K562 (cell line): ENCODE measurements around the gene TARP.

Source experiments
- ATAC-seq: fragments of 200-7000 bp; cut with Tn5 transposase; 3 replicates; pipeline ENCODE4 v1.9.1; 2020; ENCODE audit warnings: moderate library complexity
- BruUV-seq: library from RNA; stranded (reverse); fragments of 400-500 nt; replicated peaks from 2 replicates; lab custom pipeline; 2021; lab: Mats Ljungman, UMichigan
- CTCF ChIA-PET: fragments of 300-600 bp; formaldehyde crosslinking; extraction: SDS; loops from one replicate; lab custom pipeline; 2021; ENCODE audit warnings: low intra/inter-chr PET ratio; lab: Yijun Ruan, JAX
- POLR2A ChIA-PET: fragments of 300-600, 350-650 bp; sonication (Branson Sonifier 250); formaldehyde crosslinking; extraction: SDS; loops from one replicate; lab custom pipeline; 2021; ENCODE audit warnings: antibody characterized with exemption, inconsistent platforms; lab: Yijun Ruan, JAX
- DNase-seq, 4 experiments: peaks; one replicate each; pipeline versions ENCODE4 v3.0.0 to v3.0.0-alpha.2; 2011 to 2018; ENCODE audit warnings: low spot score in 3 of 4, mixed read lengths in 3 of 4; ENCODE audit errors: extremely low read depth in 1 of 4
- FAIRE-seq: peaks from 2 replicates; lab custom pipeline; 2011; peaks lifted over from hg19 to GRCh38; lab: Jason Lieb, UNC
- H2AFZ ChIP-seq: 2 replicates; pipeline ENCODE4 v1.6.0; 2011; ENCODE audit warnings: low read depth, low read length, control low read depth, inconsistent platforms
- H3K27ac ChIP-seq: fragments of 200-600 bp; 3 replicates; pipeline ENCODE4 v1.8.0; 2011; ENCODE audit warnings: low read depth, mild to moderate bottlenecking, control low read depth, inconsistent platforms, low read length, moderate library complexity, mixed read lengths; ENCODE audit errors: extremely low read depth
- H3K27me3 ChIP-seq, 2 experiments: fragments of 300-600 bp in 1 of 2; 2 replicates in 1 of 2; 3 replicates in 1 of 2; pipeline versions ENCODE4 v1.6.0 to v1.8.0; 2011; ENCODE audit warnings: inconsistent platforms in 2 of 2, low read length in 2 of 2, mild to moderate bottlenecking in 1 of 2, mixed read lengths in 1 of 2, moderate library complexity in 1 of 2; ENCODE audit not compliant: control insufficient read depth in 2 of 2, insufficient read depth in 2 of 2
- H3K36me3 ChIP-seq: fragments of 300-600 bp; 3 replicates; pipeline ENCODE4 v1.8.0; 2011; ENCODE audit warnings: mild to moderate bottlenecking, low read length, inconsistent platforms; ENCODE audit not compliant: control insufficient read depth, insufficient read depth
- H3K4me1 ChIP-seq, 2 experiments: fragments of 200-600 bp in 1 of 2; replicated peaks in 1 of 2; 2 replicates in 1 of 2; 3 replicates in 1 of 2; pipeline versions ENCODE4 v1.5.1 to v1.8.0; 2011; ENCODE audit warnings: inconsistent platforms in 2 of 2, low read length in 2 of 2, mild to moderate bottlenecking in 1 of 2, mixed read lengths in 1 of 2, moderate library complexity in 1 of 2; ENCODE audit not compliant: control insufficient read depth in 2 of 2, insufficient read depth in 2 of 2
- H3K4me2 ChIP-seq: 2 replicates; pipeline ENCODE4 v1.6.1; 2011; ENCODE audit warnings: low read length, control low read depth, inconsistent platforms, mixed read lengths; ENCODE audit not compliant: insufficient read depth
- H3K4me3 ChIP-seq: fragments of 200-600 bp; sonication (generic), shearing (Covaris generic); 2 replicates; pipeline ENCODE4 v1.5.1; 2016; ENCODE audit warnings: control low read depth, inconsistent platforms
- H3K79me2 ChIP-seq: fragments of 200-600 bp; 3 replicates; pipeline ENCODE4 v1.8.0; 2011; ENCODE audit warnings: low read length, inconsistent platforms; ENCODE audit not compliant: control insufficient read depth, insufficient read depth
- H3K9ac ChIP-seq, 2 experiments: 2 replicates each; pipeline versions ENCODE4 v1.6.0 to v1.6.1; 2011; ENCODE audit warnings: low read depth in 2 of 2, low read length in 2 of 2, control low read depth in 1 of 2, inconsistent platforms in 1 of 2, mild to moderate bottlenecking in 1 of 2, mixed read lengths in 1 of 2; ENCODE audit not compliant: insufficient read depth in 1 of 2
- H3K9me1 ChIP-seq: one replicate; pipeline ENCODE4 v1.6.0; 2011; ENCODE audit warnings: inconsistent platforms, mild to moderate bottlenecking, low read length, moderate library complexity; ENCODE audit not compliant: control insufficient read depth, insufficient read depth
- H3K9me3 ChIP-seq: replicated peaks from 2 replicates; pipeline ENCODE4 v1.5.1; 2011; ENCODE audit warnings: low read depth, low read length, inconsistent platforms; ENCODE audit not compliant: control insufficient read depth, insufficient read depth
- H4K20me1 ChIP-seq: replicated peaks from 2 replicates; pipeline ENCODE4 v1.6.1; 2011; ENCODE audit warnings: low read length, inconsistent platforms, mixed read lengths; ENCODE audit not compliant: control insufficient read depth, insufficient read depth
- ARID3A ChIP-seq: IDR thresholded peaks from 2 replicates; pipeline ENCODE4 v1.6.1; 2012; ENCODE audit warnings: low read depth, low read length, improper control_type of control experiment, borderline replicate concordance
- CREBBP ChIP-seq: IDR thresholded peaks from one replicate; pipeline ENCODE4 v1.6.1; 2012; ENCODE audit warnings: low read depth, mild to moderate bottlenecking, control low read depth, inconsistent platforms, low read length
- DEAF1 ChIP-seq: fragments of 450-650 bp; formaldehyde crosslinking; IDR thresholded peaks from 2 replicates; pipeline ENCODE4 v1.4.0; 2020; ENCODE audit warnings: mild to moderate bottlenecking, moderate library complexity
- EP400 ChIP-seq: fragments of 450-650 bp; IDR thresholded peaks from 2 replicates; pipeline ENCODE4 v1.6.1; 2017; ENCODE audit warnings: antibody characterized with exemption, mild to moderate bottlenecking, moderate library complexity
- ID3 ChIP-seq, 2 experiments: fragments of 250-450 bp in 1 of 2; fragments of 450-650 bp in 1 of 2; sonication (Bioruptor Pico) in 1 of 2; IDR thresholded peaks; 2 replicates each; pipeline versions ENCODE4 v1.6.1 to v1.8.0; 2016 to 2021; ENCODE audit warnings: mild to moderate bottlenecking in 2 of 2, moderate library complexity in 2 of 2, missing compliant biosample characterization in 1 of 2, missing genetic modification characterization in 1 of 2
- KDM4B ChIP-seq, 2 experiments: fragments of 450-650 bp in 1 of 2; sonication (generic) in 1 of 2; IDR thresholded peaks; 2 replicates each; pipeline ENCODE4 v1.6.1; 2016 to 2017; ENCODE audit warnings: borderline replicate concordance in 2 of 2, antibody characterized with exemption in 1 of 2, low read depth in 1 of 2, mild to moderate bottlenecking in 1 of 2
- MXI1 ChIP-seq: IDR thresholded peaks from 2 replicates; pipeline ENCODE4 v1.6.1; 2011; ENCODE audit warnings: low read depth, mild to moderate bottlenecking, improper control_type of control experiment, low read length
- NR2F6 ChIP-seq: fragments of 450-650 bp; formaldehyde crosslinking; IDR thresholded peaks from 2 replicates; pipeline ENCODE4 v1.4.0; 2020; ENCODE audit warnings: mild to moderate bottlenecking
- SMARCC2 ChIP-seq: fragments of 450-650 bp; IDR thresholded peaks from 2 replicates; pipeline ENCODE4 v1.6.1; 2017; ENCODE audit warnings: antibody characterized with exemption, moderate library complexity, mild to moderate bottlenecking, low read depth
- SMC3 ChIP-seq: conservative IDR thresholded peaks from 2 replicates; pipeline ENCODE4 v1.6.1; 2011; ENCODE audit warnings: low read depth, low read length, improper control_type of control experiment; ENCODE audit not compliant: insufficient read depth
- SRSF7 ChIP-seq: fragments of 200-400 bp; formaldehyde crosslinking; optimal IDR thresholded peaks from 2 replicates; pipeline ENCODE3; 2017; ENCODE audit warnings: mild to moderate bottlenecking, low read depth, low read length
- TRIM28 ChIP-seq: fragments of 450-650 bp; IDR thresholded peaks from 2 replicates; pipeline ENCODE4 v1.6.1; 2017
- WGBS: fragments of 100-300 bp; shearing (Covaris generic); methylation state at CpG from one replicate; pipeline ENCODE4 v1.1.6; 2016; ENCODE audit warnings: low coverage, mixed read lengths; ENCODE audit not compliant: insufficient coverage; ENCODE audit errors: missing lambda C conversion rate; 5-methylcytosine and 5-hydroxymethylcytosine counted together
- in situ Hi-C: fragments of 300-500 bp; cut with MboI; formaldehyde crosslinking; loops from 4 replicates; pipeline ENCODE4 v1.15.0; 2018; ENCODE audit warnings: inconsistent platforms, mixed read lengths
- intact Hi-C: fragments of 100-400 bp; cut with micrococcal nuclease; formaldehyde crosslinking; loops from 2 replicates; pipeline ENCODE4 v1.14.2; 2022

The TARP gene

GRCh38 chr7:38306914-38307313 lies 33.5 kb upstream of the TARP start:
- no peak overlapping the region for H3K27ac ChIP-seq

More at GRCh38 chr7:38306914-38307313, 33.5 kb upstream of the TARP start:
- ATAC-seq, result no peak
- Histone ChIP-seq H2AFZ (no peak overlapping the region), H3K79me2 (peaks cover 4% of the 10 kb centered on the region; the same call in 1 of the 3 replicates), H3K36me3 (no peaks in the 10 kb centered on the region), H3K27me3 (peaks cover 4 to 16% of the 10 kb centered on the region in 2 experiments; a peak in 4 of 5 replicates), H3K9me1 (no peaks in the 10 kb centered on the region), H3K4me2 (no peak overlapping the region), H4K20me1 (0 out of 2 replicates have a peak, but pooled peaks cover 2% of the 10 kb centered on the region), H3K4me1 (peaks cover 5 to 7% of the 10 kb centered on the region in 2 experiments; a peak in 4 of 5 replicates), H3K4me3 (no peak overlapping the region), H3K9ac (no peak overlapping the region), H3K9me3 (no peaks in the 10 kb centered on the region)
- TF ChIP-seq NR2F6 (no peak), KDM4B (IDR thresholded peaks at IDR 0.05; ENCODE audit: borderline replicate concordance in 2 of 2, low read depth in 1 of 2) (no peak), DEAF1 (no peak), ID3 (CRISPR knock-in tag; IDR thresholded peaks at IDR 0.05) (no peak), ID3 (tag; IDR thresholded peaks at IDR 0.05) (no peak), SMC3 (no peak), SRSF7 (no peak), CREBBP (no peak), TRIM28 (no peak), EP400 (no peak), MXI1 (no peak), ARID3A (no peak), SMARCC2 (no peak)
- DNase-seq, result no peak
- BruUV-seq, result no TSS peak
- intact Hi-C loops (no loop called here), in situ Hi-C loops (no loop called here)
- ChIA-PET CTCF (no interaction called here), POLR2A (interaction anchor here (1.0 to 1.2 kb wide), 2 partner anchors 11 to 14 kb away, joined by 3 to 6 read pairs; no protein-coding TSS in a partner anchor)
- FAIRE-seq, result no peak
- WGBS, result 73% methylated on average over 2 of the region's 2 CpGs
